GM21528 (cell line): Measurements from ENCODE around the gene ITGB3.
"Not testable (repeated sequence)": the region's sequence is repeated elsewhere in the genome, so short reads cannot be mapped to it uniquely, and the experiment has no call there.

Experiments used
- ATAC-seq: cut with Tn5 transposase; IDR thresholded peaks from one replicate; pipeline ENCODE4 v1.9.1; 2021; ENCODE audit warnings: mild to moderate bottlenecking, moderate library complexity; ENCODE audit not compliant: unreplicated experiment, low FRiP score

ITGB3 gene

DNA sequence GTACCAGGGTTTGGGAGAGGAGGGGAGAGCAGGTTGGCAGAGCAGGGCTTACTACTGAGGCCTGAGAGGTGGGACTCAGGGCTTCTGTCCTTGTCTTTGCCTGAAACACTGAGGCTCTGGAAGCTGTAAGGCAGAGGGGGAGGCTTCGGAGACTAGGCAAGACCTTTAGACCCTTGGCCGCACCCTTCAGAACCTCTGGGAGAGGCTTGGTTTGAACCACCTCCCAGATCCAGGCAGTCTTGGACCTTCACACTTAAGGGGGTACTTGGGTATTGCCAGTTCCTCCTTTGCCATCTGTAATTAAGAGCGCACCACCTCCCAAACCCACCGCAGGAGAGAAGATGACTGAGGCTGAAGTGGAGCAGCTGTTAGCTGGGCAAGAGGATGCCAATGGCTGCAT is 31.6 kb upstream of the ITGB3 start:
- ATAC-seq: no peak

DNA sequence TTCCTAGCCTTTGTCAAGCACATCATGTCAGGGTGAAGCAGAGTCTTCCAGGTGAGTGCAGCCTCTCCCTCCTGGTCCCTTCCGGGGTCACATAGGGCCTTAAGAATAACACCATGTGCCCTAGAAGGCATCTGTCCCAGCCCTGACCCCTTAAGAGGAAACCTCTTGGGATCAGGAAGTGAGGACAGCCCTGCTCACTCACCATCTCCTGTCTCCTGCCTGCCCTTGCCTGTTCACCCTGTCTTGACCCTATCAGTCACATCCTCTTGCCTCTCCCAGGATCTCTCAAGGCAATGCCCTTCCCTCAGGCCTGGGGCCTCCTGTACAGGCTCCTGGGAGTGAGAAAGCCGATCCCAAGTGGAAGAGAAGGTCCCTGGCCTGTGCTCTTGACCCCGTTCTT is 30.6 kb upstream of the ITGB3 start:
- ATAC-seq: no peak

DNA sequence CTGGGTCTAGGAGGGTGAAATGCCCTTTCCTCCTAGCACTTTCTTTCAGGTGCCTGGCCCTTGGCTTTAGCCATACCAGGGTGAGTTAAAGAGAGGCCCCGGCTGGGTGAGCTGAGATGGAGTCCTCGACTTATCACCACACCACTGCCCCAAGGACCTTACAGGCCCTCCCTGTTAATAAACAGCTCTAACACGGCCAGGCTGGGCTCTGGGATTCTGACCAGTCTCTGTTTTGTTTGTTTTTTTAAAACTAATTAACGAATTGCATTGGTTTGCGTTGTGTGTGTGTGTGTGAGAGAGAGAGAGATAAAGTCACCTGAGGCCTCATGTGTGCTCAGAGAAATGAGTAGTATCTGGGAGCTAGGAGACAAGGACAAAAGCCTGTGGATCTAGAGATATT is 30.2 kb upstream of the ITGB3 start:
- no peak for ATAC-seq

DNA sequence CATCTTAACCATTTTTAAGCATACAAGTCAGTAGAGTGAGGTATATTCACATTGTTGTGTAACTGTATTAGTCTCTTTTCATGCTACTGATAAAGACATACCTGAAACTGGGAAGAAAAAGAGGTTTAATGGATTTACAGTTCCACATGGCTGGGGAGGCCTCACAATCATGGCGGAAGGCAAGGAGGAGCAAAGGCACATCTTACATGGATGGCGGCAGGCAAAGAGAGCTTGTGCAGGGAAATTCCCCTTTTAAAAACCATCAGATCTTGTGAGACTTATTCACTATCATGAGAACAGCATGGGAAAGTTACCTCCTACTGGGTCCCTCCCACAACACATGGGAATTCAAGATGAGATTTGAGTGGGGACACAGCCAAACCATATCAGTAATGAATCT is 29.6 kb upstream of the ITGB3 start:
- not testable (repeated sequence) for ATAC-seq

DNA sequence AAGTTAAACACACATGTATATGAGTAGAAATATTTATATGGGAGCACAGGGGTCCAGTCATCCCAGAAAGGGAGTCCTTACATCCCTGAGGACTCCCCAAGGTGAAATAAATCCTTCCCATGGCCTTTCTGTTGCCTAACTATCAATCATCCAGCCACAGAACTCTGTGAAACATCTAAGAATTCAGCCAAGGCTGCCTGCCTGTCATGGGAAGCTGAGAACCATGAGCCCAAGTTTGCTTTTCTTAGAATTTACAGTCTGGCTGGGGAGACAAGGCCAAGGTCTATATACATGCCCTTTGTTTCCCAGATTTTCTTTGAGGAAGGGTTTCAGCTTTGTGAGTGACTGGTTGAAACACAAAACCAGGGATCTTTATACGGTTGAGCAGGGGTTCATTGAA is 28.7 kb upstream of the ITGB3 start:
- ATAC-seq: no peak

DNA sequence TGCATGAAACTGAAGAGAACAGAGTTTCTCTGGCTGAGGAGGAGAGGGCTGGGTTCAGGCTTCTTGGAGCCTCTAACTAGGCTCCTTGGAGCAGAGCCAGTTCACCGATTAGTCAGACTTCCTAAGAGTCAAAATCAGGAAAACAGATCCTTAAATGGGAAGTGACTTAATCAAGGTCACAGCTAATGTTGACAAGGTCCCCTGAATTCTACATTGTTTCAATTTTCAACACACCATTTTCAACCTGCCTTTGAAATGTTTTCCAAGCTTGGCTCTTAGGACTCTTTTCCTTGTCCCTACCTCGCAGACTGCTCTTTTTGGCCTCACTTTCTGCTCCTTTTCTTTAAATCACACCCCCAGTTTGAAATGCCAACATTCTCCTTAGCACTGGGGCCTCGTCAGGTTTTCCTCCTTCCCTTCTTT is 28.2 kb upstream of the ITGB3 start:
- no peak for ATAC-seq

DNA sequence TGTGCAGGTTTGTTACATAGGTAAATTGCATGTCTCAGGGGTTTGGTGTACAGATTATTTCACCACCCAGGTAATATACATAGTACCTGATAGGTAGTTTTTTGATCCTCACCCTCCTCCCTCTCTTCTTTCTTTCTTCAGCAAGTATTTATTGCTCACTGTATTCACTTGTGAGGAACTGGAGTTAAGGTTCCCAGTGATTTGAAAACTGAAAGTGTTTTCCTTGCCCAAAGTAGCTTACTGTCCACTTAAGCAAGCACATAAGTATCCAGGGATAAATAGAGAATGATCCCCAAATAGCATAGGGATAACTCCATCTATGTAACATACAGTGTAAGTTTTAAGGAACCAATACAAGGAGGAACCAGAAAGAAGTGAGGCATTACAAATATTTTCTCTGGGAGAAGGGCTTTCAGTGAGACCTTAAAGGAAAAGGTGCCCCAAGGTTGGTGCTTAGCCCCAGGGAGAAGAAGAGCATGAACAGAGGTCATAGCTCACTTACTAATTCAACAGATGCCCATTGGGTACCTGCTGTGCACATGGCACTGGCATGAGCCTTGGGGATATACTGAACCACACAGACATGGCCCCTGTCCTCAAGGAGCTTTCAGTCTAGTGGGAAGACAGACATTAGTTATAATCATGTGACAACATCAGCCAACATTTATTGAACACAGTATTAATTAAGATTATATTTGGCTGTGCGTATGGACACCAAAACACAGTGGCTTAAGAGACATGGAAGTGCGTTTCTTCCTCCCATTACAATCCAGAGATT is 27.5 kb upstream of the ITGB3 start:
- no peak for ATAC-seq

DNA sequence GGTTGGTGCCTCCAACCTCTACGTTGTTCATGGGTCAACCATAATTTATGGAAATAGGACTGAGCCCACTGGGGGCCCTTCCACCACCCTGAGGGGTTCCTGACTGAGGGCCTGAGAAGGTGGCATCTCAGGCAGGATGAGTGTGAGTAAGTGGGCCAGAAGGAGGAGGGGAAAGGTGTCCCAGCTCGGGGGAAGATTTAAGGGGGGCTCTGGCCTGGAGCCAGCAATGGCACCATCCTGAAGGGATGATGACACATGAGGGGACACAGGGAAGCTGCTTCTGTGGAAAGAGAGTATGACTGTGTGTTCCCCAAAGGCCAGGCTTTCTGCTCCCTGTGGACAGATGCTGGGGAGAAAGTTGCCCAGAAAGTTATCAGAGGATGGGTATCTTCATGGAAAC is 25.8 kb upstream of the ITGB3 start:
- ATAC-seq: no peak

DNA sequence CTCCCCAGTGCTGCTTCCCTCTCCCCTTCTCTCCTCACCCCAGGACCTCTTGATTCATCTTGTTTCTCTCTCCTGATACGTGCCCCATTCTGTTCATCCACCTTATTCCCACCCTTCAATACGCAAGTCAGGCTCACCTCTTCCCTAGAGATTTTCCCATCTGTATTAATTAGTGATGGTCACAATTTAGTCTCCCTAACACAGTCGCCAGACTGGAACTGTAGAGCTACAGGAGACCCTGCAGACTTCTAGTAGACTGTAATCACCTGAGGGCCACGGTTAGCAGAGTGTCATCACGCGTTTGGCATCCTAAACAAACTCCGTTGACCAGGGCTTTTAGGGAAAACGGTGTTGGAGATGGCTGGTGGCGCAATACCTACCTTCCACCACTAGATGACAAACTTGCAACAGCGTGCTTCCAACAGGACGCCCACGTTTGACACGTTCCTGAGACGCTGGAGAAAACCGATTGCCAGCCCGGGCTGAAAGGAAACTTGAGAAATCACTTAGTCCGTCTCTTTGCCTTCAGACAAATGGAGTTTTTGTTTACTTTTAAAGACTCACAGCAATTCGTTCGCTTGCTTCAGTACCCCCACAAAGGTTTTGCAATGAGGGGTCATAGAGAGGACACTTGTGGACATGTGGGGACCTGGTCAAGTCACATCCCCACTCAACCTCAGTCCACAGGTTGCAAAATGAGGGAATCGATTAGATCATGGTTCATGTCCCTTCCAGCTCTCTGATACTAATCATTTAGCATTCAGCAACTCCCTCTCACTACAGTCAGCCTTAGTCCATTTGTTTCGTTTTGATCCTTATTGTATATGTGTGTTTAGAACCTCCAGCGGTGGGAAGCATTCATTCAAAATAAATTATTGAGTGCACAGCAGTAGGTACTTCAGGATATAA is 23.8 kb upstream of the ITGB3 start:
- peak; percentile 73 for ATAC-seq

DNA sequence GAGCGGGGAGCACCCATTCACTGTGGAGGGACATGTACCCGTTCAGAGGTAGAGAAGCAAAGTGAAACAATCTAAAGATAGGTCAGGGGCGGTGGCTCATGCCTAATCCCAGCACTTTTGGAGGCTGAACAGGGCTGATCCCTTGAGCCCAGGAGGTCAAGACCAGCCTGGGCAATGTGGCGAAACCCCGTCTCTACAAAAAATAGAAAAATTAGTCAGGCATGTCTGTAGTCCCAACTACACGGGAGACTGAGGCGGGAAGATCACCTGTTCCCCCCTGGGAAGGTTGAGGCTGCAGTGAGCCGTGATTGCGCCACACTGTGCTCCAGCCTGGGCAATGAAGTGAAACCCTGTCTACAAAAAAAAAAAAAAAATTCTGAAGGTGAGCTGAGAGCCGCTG is 22.8 kb upstream of the ITGB3 start:
- no peak for ATAC-seq

DNA sequence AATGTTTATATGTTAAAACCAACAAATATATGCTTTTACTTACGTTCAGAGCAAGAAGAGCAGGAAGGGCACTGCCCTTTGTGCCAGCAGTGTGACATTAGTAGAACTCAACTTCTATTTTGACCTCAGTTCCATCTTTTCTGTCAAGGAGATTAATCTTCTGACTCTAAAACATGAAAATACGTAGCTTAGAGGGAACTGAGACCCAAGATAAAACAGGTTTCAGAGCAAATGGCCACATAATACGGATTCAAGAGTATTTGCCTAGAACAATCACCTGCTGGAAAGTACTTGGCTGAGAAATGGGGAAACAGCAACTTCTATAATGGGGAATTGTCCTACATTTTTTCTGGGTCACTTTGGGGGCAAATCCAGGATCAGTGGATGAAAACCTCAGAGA is 22.3 kb upstream of the ITGB3 start:
- no peak for ATAC-seq

DNA sequence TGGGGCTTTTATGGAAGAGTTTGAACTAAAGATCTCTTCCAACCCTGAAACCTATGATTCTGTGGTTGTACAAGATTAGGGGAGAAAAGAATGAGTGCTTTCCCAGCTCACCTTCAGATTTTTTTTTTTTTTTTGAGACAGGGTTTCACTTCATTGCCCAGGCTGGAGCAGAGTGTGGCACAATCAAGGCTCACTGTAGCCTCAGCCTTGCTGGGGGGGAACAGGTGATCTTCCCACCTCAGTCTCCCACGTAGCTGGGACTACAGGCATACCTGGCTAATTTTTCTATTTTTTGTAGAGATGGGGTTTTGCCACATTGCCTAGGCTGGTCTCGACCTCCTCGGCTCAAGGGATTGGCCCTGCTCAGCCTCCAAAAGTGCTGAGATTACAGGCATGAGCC is 21.8 kb upstream of the ITGB3 start:
- ATAC-seq: no peak

DNA sequence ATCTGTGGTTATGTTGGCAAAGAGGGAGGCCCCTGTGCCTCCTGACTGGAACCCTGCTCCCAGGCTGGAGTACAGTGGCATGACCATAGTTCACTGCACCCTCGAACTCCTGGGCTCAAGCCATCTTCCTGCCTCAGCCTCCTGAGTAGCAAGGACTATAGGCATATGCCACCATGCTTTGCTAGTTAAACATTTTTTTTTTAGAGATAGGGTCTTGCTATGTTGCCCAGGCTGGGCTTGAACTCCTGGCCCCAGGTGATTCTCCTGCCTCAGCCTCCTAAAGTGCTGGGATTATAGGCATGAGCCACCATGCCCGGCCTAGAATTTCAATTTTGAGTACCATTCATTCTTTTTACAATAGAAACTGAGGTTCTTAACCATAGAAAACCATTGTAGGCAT is 21.2 kb upstream of the ITGB3 start:
- no peak for ATAC-seq

DNA sequence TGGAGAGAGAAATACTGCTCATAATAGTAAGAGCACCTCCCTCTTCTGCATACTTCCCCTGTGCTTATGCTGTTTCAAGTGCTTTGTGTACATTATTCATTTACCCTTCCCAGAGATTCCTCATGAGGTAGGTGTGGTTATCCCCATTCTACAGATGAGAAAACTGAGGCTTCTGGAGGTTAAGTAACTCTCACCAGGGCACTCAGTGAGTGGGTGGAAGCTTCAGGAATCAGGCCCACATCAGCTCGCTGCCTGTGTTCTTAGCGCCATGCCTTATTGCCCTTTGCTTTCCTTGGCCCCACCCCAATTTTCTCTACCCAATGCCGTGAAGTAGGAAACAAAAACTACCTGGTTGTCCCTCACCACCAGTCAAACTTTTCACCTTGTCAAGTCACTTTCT is 18.1 kb upstream of the ITGB3 start:
- ATAC-seq: no peak

DNA sequence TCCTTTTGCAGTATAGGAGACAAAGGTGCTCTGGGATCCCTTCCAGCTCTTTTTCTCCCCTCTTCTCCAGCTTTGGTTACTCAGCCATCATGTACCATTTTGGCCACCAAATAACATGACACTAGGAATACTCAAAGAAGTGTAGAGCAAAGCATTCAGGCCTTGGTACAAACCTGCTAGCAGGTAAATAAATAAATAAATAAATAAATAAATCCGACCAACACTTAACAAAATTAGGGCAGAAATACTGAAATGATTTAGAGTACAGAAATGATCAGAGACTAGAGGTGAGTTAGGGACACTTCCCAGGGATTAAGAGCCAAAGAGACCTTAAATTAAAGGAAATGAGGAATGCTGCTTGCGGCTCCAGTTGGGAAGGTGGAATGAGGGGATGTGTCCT is 17.7 kb upstream of the ITGB3 start:
- no peak for ATAC-seq

DNA sequence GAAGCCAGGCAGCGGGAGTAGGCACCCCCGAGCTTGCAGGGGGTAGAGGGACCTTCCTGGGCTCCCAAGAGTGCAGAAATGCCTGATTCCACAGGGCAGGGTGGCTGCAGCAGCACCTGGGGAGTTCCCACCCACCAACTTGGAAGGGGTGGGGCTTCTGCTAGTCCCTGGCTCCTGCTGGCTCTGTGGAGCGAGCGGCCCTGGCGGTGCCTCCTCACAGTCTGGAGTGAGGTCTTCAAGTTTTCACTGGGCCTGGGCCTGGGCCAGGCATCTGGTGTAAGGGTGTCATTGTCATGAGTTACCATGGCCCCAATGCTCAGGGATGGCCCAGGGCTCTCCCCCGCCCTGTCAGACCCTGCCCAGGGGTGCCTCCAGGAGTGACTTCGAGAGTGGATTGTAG is 15.8 kb upstream of the ITGB3 start:
- no peak for ATAC-seq

DNA sequence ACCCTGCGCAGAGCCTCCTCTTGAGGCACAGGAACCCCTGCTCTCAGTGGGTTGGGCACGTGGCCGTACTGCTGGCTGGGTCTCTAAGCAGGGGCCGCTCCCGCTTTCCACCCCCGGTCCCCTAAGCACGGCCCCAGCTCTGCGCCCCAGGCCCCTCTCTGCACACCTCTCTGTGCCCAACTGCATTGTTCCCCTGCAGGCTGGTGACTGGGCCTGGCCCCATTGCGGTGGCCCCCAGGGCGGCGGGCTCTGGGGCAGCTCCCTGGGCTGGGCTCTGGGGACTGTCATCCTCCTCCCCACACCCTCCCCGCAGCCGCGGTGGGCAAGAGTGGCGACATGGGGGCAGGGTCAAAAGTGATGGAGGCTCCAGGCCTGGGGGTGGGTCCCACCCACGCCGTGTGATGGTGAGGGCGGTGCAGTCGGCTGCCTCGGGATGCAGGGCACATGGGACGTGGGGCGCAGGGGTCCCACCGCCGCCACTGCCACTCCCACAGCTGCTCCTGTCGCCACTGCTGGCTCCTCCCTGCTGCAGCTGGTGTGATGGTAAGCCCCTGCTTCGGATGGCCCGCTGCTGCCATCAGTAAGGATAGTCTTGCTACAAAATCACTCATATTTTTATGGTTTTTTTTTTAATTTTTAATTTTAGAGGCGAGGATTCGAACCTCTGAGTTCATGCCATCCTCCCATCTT is 15.2 kb upstream of the ITGB3 start:
- ATAC-seq: no peak

DNA sequence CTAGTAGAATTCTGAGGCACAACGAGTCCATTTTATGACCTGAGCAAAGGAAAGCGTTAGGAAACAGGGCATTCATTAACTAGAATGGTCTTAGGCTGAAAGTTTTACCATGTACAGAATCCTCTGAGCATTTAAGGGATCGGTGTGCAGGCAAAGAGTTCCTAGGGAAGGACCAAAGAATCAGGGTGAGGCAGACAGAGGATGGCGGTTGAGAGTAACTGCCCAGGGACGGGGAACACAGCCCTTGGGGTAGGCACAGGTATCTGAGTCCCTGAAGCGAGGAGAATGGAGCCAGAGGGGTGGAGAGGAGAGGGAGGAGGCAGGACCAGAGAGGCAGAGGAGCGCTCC is 14.0 kb upstream of the ITGB3 start:
- no peak for ATAC-seq

DNA sequence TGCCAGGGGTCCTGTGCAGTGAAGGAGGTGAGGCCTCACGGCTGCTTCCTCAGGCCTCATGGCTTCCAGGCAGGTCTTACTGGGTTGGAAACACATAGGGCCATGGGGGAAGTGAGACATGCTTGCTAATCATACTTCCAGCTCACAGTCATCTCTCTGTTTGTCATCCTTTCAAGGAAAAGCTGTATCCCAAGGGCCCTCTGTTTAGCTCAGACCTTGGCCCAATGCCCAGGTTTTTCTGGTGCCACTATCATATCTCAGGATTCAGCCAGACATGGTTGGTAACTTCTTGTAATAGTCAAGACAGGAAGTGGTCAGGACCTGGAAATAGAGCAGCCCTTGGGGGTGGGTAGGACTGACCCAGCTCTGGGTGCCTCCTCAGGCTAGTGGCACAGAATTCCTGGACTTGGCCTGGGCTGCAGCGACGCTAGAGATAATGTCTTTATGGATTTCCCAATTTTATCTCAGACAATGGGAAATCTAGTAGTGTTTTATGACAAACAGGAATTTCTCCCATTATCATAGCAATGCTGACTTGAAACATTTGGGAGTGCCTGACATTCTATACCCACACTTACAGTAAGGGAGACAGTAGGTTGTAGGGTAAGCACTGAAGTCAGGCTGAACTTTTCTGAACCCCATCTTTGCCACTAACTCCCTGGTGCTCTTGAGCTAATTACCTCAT is 13.5 kb upstream of the ITGB3 start:
- ATAC-seq: no peak

DNA sequence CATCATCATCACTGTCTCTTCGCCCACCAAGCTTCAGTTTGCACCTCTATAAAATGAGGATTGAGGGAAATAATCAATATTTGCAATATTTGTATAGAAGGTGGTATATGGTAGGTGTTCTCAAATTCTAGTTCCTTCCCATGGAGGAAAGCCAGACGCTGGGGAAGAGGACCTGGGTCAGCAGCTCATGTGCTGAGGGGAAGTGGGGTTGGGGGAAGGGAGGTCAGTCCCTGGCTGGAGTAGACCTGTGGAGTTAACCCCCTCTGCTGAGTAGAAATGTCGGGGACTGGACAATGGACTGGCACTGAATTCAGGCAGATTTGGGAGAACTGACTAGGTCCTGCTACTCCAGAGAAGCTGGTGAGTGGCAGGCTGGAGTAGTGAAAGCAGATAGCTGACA is 12.8 kb upstream of the ITGB3 start:
- no peak for ATAC-seq

DNA sequence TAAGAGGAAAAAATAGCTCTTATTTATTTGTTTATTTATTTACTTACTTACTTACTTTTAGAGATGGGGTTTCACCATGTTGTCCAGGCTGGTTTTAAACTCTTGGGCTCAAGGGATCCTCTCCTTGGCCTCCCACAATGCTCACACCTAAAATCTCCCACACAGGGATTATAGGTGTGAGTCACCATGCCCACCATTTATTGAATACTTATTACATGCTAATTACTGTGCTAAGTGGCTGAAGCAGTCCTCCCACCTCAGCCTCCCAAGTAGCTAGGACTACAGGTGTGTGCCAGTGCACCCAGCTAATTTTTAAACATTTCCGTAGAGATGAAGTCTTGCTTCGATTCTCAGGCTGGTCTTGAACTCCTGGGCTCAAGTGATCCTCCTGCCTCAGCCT is 11.0 kb upstream of the ITGB3 start:
- no peak for ATAC-seq
